ENCODE results near the gene MAPT. TPM values are rescaled to one million over a fixed set of nuclear protein-coding genes. Genes with fewer than 3 reads are reported as not detected.
A peak's percentile ranks its signal among the peaks of the same experiment; 100 is the strongest.

The MAPT gene
- total and polyA plus RNA-seq, 2 of the 13 experiments (the other 11 are each of a cell fraction or from before 2014, with no cell fraction given): 2.1 to 2.8 TPM

GRCh38 chr17:46026166-46027047 is 132.1 kb downstream of the MAPT start:
- no peak overlapping the region for H3K4me2 ChIP-seq (ENCODE audit: low read depth, low read length)
- ChIA-PET CTCF (ENCODE audit: low intra/inter-chr PET ratio, low total read pairs) (no interaction called here), POLR2A (no interaction called here)
- no peak overlapping the region for H2AFZ ChIP-seq (ENCODE audit: low read length)
- H3K4me3 ChIP-seq (replicated peaks in 1 of 3; ENCODE audit: insufficient read depth in 1 of 3, low read depth in 2 of 3, low read length in 3 of 3): no peak overlapping the region
- no peaks in the 10 kb centered on the region for H3K79me2 ChIP-seq (ENCODE audit: insufficient read depth, low read length)
- ATAC-seq: peak; percentile 20
- FAIRE-seq: no peak
- no peaks in the 10 kb centered on the region for H3K27me3 ChIP-seq (ENCODE audit: control insufficient read depth in 1 of 2, insufficient read depth in 2 of 2, low read length in 2 of 2)
- no peaks in the 10 kb centered on the region for H3K9me3 ChIP-seq (ENCODE audit: low read length)
- peaks cover 21 to 43% of the 10 kb centered on the region in 2 experiments for H3K36me3 ChIP-seq (replicated peaks in 1 of 2; ENCODE audit: control insufficient read depth in 1 of 2, insufficient read depth in 2 of 2, low read length in 2 of 2)
- intact Hi-C loops (cut with micrococcal nuclease; ENCODE audit: unreplicated experiment): no loop called here
- no peak overlapping the region for H3K27ac ChIP-seq (ENCODE audit: extremely low read length, insufficient read depth, low read length)
- no peak overlapping the region for H3K9ac ChIP-seq (ENCODE audit: insufficient read depth, low read depth, low read length)
- in situ Hi-C loops (cut with HindIII; ENCODE audit: extremely low pct_ligation_motif_present, low pct_unique_long_range_greater_than_20kb): no loop called here
- TF ChIP-seq SPEN (CRISPR knock-in tag; IDR thresholded peaks at IDR 0.05; ENCODE audit: low read depth) (no peak), CHD2 (IDR thresholded peaks at IDR 0.05; ENCODE audit: low read depth, low read length) (no peak), MAFF (IDR thresholded peaks at IDR 0.05; ENCODE audit: low read depth, low read length) (peak; percentile 46; the same call in 1 of the 2 replicates), THRA (CRISPR knock-in tag; IDR thresholded peaks at IDR 0.05; ENCODE audit: borderline replicate concordance) (no peak), RBM22 (optimal IDR thresholded peaks at IDR 0.05; ENCODE audit: low read length) (peak; percentile 72), AGO2 (optimal IDR thresholded peaks at IDR 0.05; ENCODE audit: low read depth, low read length) (peak; percentile 82), ZNF136 (CRISPR knock-in tag; IDR thresholded peaks at IDR 0.05; ENCODE audit: low read depth) (no peak), ZMYM3 (CRISPR knock-in tag; IDR thresholded peaks at IDR 0.05) (no peak), ZNF703 (CRISPR knock-in tag; IDR thresholded peaks at IDR 0.05; ENCODE audit: borderline replicate concordance) (no peak), RAD51 (IDR thresholded peaks at IDR 0.05; ENCODE audit: borderline replicate concordance) (no peak), MLX (CRISPR knock-in tag; IDR thresholded peaks at IDR 0.05) (no peak), RBM39 (IDR thresholded peaks at IDR 0.05; ENCODE audit: low read depth, low read length, poor library complexity, severe bottlenecking) (peak; percentile 34), ZNF296 (CRISPR knock-in tag; conservative IDR thresholded peaks at IDR 0.05) (no peak), AKAP8 (CRISPR knock-in tag; IDR thresholded peaks at IDR 0.05) (0 out of 2 replicates have a peak, but pooled peaks have one; percentile 36), MAFK (conservative IDR thresholded peaks at IDR 0.05 in 1 of 2, IDR thresholded peaks at IDR 0.05 in 1 of 2; ENCODE audit: low read length in 2 of 2) (peak; percentile 54 to 60; a peak in 3 of 4 replicates), CEBPG (CRISPR knock-in tag; IDR thresholded peaks at IDR 0.05) (no peak)
- WGBS (ENCODE audit: low lambda C conversion rate): 89% methylated on average over 16 of the region's 17 CpGs
- BruUV-seq (replicated peaks): no TSS peak
- no peaks in the 10 kb centered on the region for H4K20me1 ChIP-seq (ENCODE audit: insufficient read depth, low read length)
- no peak for DNase-seq (ENCODE audit: low spot score)
- no peaks in the 10 kb centered on the region for H3K4me1 ChIP-seq (ENCODE audit: insufficient read depth, low read length)

Measured in HepG2 (cell line).